A549 (cell line): Measurements from ENCODE around the gene RSPH9. TPM values are rescaled to one million over a fixed set of nuclear protein-coding genes. Genes with fewer than 3 reads are reported as not detected.
A peak's percentile ranks its signal among the peaks of the same experiment; 100 is the strongest.

ENCODE experiments used
- ATAC-seq, 2 experiments: fragments of 200-7000 bp in 1 of 2; fragments of >200 bp in 1 of 2; cut with Nextera tagmentation in 1 of 2; cut with Tn5 transposase in 1 of 2; 3 replicates each; pipeline versions ENCODE4 v1.8.0 to v1.9.1; 2018 to 2020; ENCODE audit warnings: mild to moderate bottlenecking in 1 of 2, moderate library complexity in 1 of 2
- CTCF ChIA-PET: fragments of 300-600 bp; sonication (Branson Sonifier 250); formaldehyde crosslinking; extraction: SDS; loops from one replicate; lab custom pipeline; 2021; ENCODE audit warnings: antibody characterized with exemption, inconsistent platforms; lab: Yijun Ruan, JAX
- POLR2A ChIA-PET: fragments of 350-600 bp; formaldehyde crosslinking; extraction: SDS; loops from one replicate; lab custom pipeline; 2021; ENCODE audit warnings: antibody characterized with exemption, inconsistent platforms; lab: Yijun Ruan, JAX
- DNase-seq, 2 experiments: peaks; one replicate each; pipeline versions ENCODE4 v3.0.0 to v3.0.0-alpha.2; 2011 to 2016; ENCODE audit warnings: low read depth in 1 of 2, low spot score in 1 of 2
- FAIRE-seq: peaks from 2 replicates; lab custom pipeline; 2011; peaks lifted over from hg19 to GRCh38; lab: Jason Lieb, UNC
- H3K27ac ChIP-seq, 2 experiments: fragments of >200 bp; sonication (Bioruptor Twin); formaldehyde crosslinking; 3 replicates each; pipeline ENCODE4 v1.5.1; 2016 to 2017
- H3K4me1 ChIP-seq: fragments of >200 bp; sonication (Bioruptor Twin); formaldehyde crosslinking; 3 replicates; pipeline ENCODE4 v1.6.1; 2016
- H3K4me2 ChIP-seq: fragments of >200 bp; sonication (Bioruptor Twin); formaldehyde crosslinking; 3 replicates; pipeline ENCODE4 v1.6.1; 2016
- H3K4me3 ChIP-seq: fragments of >200 bp; sonication (Bioruptor Twin); formaldehyde crosslinking; 3 replicates; pipeline ENCODE4 v1.5.1; 2016
- H3K9me3 ChIP-seq: fragments of >200 bp; sonication (Bioruptor Twin); formaldehyde crosslinking; 3 replicates; pipeline ENCODE4 v1.6.1; 2016
- BHLHE40 ChIP-seq: IDR thresholded peaks from 2 replicates; pipeline ENCODE4 v1.6.1; 2012; ENCODE audit warnings: low read depth, low read length, inconsistent platforms
- CEBPB ChIP-seq, 2 experiments: fragments of >200 bp in 1 of 2; sonication (Bioruptor Twin) in 1 of 2; formaldehyde crosslinking in 1 of 2; IDR thresholded peaks; 2 replicates each; pipeline ENCODE4 v1.6.1; 2012 to 2016
- ELK1 ChIP-seq: fragments of 150-350 bp; IDR thresholded peaks from 2 replicates; pipeline ENCODE4 v1.6.1; 2014; ENCODE audit warnings: low read depth, mild to moderate bottlenecking, low read length
- HDAC2 ChIP-seq: fragments of 200-600 bp; sonication (generic); IDR thresholded peaks from 2 replicates; pipeline ENCODE4 v1.6.1; 2016
- HOXA7 ChIP-seq: fragments of 250-450 bp; sonication (Bioruptor Pico); IDR thresholded peaks from 2 replicates; pipeline ENCODE4 v1.5.0; 2020; ENCODE audit warnings: mild to moderate bottlenecking, moderate library complexity
- MAFK ChIP-seq: fragments of 450-650 bp; IDR thresholded peaks from 2 replicates; pipeline ENCODE4 v1.6.1; 2014; ENCODE audit not compliant: partially characterized antibody
- MAZ ChIP-seq: fragments of 150-350 bp; IDR thresholded peaks from 2 replicates; pipeline ENCODE4 v1.6.1; 2014; ENCODE audit warnings: antibody characterized with exemption, low read depth, low read length, borderline replicate concordance
- PBX3 ChIP-seq: IDR thresholded peaks from 2 replicates; pipeline ENCODE4 v1.6.1; 2012
- POLR2AphosphoS2 ChIP-seq: conservative IDR thresholded peaks from 2 replicates; pipeline ENCODE4 v1.6.1; 2012; ENCODE audit warnings: low read length, improper control_type of control experiment, inconsistent platforms
- RFX5 ChIP-seq: fragments of 450-650 bp; IDR thresholded peaks from 2 replicates; pipeline ENCODE4 v1.7.1; 2014; ENCODE audit warnings: antibody characterized with exemption, mild to moderate bottlenecking, moderate library complexity
- TP53 ChIP-seq: fragments of 250-450 bp; sonication (Bioruptor Pico); IDR thresholded peaks from 2 replicates; pipeline ENCODE4 v1.5.0; 2021; ENCODE audit warnings: mild to moderate bottlenecking, moderate library complexity
- ZNF302 ChIP-seq: fragments of 250-450 bp; sonication (Bioruptor Pico); IDR thresholded peaks from 2 replicates; pipeline ENCODE4 v1.9.0; 2021; ENCODE audit warnings: inconsistent platforms, mild to moderate bottlenecking, moderate library complexity
- ZSCAN20 ChIP-seq: fragments of 250-450 bp; sonication (Bioruptor Pico); IDR thresholded peaks from 2 replicates; pipeline ENCODE4 v1.8.0; 2022; ENCODE audit warnings: mild to moderate bottlenecking, moderate library complexity
- WGBS: methylation state at CpG from one replicate; pipeline ENCODE4 v1.1.6; 2017; ENCODE audit errors: missing lambda C conversion rate; 5-methylcytosine and 5-hydroxymethylcytosine counted together
- polyA plus RNA-seq, 4 experiments: library from polyadenylated mRNA; depleted of rRNA in 3 of 4; stranded (reverse); fragments of >200 nt; fragmentation: RNase III in 1 of 4; extraction: RNeasy Plus Mini Kit Qiagen cat#74134 plus additional on column Dnase treatment in 1 of 4; gene quantifications; 2 replicates in 3 of 4; 3 replicates in 1 of 4; pipeline ENCODE4 v1.2.3, GENCODE V29; 2011 to 2017
- TF ChIP-seq, protein P1 (sequence below): fragments of 250-450 bp; sonication (Bioruptor Pico); IDR thresholded peaks from 2 replicates; pipeline ENCODE4 v1.5.0; 2021; ENCODE audit warnings: mild to moderate bottlenecking, moderate library complexity, borderline replicate concordance

Gene RSPH9
- polyA plus RNA-seq, 2 of the 4 experiments (the other 2 are of a cell fraction) = 0.14 to 0.18 TPM

GRCh38 chr6:43669050-43669921 is 24.4 kb downstream of the RSPH9 start (continued):
- TF ChIP-seq PBX3 (no peak), POLR2AphosphoS2 (no peak)

DNA sequence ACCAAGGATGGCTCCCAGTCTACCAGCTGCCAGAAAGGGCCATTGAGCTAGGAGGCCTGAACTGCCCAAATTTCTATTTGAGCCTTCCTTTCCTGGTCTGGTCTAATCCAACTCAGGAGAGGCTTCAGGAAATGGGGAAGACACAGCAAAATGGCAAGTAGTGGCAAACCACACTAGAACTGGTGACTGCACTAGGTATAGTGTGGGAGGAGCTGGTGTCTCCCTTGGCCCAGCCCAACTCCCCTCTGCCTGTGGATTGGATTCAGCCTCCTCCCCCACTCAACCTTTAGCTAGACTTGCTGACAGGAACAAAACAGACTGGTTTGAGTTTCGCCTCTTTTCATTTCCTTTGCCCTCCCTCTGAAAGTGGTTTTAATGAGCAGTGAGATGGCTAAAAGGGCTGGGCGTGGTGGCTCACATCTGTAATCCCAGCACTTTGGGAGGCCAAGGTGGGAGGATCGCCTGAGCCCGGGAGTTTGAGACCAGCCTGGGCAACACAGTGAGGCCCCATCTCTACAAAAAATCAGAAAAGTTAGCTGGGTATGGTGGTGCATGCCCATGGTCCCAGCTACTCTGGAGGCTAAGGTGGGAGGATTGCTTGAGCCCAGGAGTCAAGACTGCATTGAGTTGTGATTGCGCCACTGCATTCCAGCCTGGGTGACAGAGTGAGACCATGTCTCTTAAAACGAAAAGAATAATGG is 25.2 kb downstream of the RSPH9 start:
- Histone ChIP-seq H3K4me1 (peaks cover 14% of the 10 kb centered on the region; the same call in 2 of the 3 replicates), H3K4me2 (no peak overlapping the region), H3K4me3 (no peak overlapping the region), H3K9me3 (no peaks in the 10 kb centered on the region), H3K27ac (no peak overlapping the region)
- 87% methylated on average over 6 of the region's 6 CpGs for WGBS
- TF ChIP-seq BHLHE40 = no peak
- TF ChIP-seq HDAC2 = no peak
- TF ChIP-seq CEBPB (IDR thresholded peaks at IDR 0.05) = 0 out of 4 replicates have a peak, but pooled peaks of 1 of the 2 experiments have one; percentile 4
- ChIA-PET POLR2A (no interaction called here), CTCF (interaction anchor here (0.8 to 11.5 kb wide), 8 partner anchors 15 to 410 kb away, joined by 3 to 72 read pairs (median 6); partner anchors contain the start of genes MRPS18A and VEGFA)
- ATAC-seq (no peak), FAIRE-seq (no peak), DNase-seq (no peak)

- no peaks in the 10 kb centered on the region for H3K9me3 ChIP-seq
- no peak overlapping the region for H3K4me3 ChIP-seq
- DNase-seq (no peak), FAIRE-seq (no peak), ATAC-seq (no peak)
- ChIA-PET CTCF (interaction anchor here (1.2 to 11.5 kb wide), 6 partner anchors 54 to 409 kb away, joined by 3 to 72 read pairs (median 16); partner anchors contain the start of gene VEGFA), POLR2A (no interaction called here)
- 99% methylated on average over 6 of the region's 6 CpGs for WGBS
- H3K27ac ChIP-seq = no peak overlapping the region
- no peak overlapping the region for H3K4me2 ChIP-seq
- TF ChIP-seq PBX3 (no peak), ZNF302 (no peak), MAFK (no peak), MAZ (no peak), TP53 (no peak)
- H3K4me1 ChIP-seq = peaks cover 14% of the 10 kb centered on the region; the same call in 2 of the 3 replicates
Observed at GRCh38 chr6:43670623-43670986, 25.8 kb downstream of the RSPH9 start.

DNA sequence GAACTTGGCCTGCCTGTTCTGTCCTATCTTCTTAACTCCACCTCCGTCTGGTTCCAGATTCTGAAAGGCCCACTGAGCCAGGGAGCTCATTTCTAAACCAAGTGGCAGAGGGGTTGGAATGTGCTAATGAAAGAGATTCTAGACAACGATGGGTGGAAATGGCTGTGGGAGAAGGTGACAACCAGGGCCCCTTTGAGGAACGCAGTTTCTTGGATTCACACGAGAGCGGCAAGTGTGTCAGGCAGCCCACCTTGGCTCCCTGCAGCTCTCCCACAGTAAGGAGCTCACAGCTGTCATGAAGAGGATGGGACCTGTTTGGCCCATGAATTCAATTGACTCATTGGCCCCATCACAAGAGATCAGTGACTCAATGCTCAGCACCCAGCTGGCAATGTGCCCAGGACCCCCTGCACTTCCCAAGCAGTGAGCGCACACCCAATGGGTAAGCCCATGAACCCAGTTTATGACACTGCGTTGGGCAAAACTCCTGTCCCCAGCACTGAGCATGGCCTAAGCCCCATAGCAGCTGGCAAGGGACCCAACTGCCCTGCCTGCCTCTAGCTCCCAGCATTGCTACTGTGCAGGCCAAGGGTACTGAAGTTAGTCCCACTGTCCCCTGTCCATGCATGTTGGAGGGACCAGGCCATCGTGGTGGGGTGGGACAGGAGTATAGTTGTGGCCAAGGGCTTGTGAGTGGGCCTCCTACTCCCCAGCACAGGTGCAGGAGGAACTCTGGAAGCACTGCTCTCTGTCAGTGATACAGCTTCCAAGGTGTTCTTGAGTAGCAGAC is 26.4 kb downstream of the RSPH9 start:
- no peak for FAIRE-seq
- H3K4me3 ChIP-seq = no peak overlapping the region
- H3K4me2 ChIP-seq = no peak overlapping the region
- H3K9me3 ChIP-seq = no peaks in the 10 kb centered on the region
- H3K4me1 ChIP-seq = peaks cover 14% of the 10 kb centered on the region; the same call in 2 of the 3 replicates
- TF ChIP-seq ZSCAN20 (CRISPR knock-in tag) = no peak
- no peak for TF ChIP-seq BHLHE40
- TF ChIP-seq, protein P1, sequence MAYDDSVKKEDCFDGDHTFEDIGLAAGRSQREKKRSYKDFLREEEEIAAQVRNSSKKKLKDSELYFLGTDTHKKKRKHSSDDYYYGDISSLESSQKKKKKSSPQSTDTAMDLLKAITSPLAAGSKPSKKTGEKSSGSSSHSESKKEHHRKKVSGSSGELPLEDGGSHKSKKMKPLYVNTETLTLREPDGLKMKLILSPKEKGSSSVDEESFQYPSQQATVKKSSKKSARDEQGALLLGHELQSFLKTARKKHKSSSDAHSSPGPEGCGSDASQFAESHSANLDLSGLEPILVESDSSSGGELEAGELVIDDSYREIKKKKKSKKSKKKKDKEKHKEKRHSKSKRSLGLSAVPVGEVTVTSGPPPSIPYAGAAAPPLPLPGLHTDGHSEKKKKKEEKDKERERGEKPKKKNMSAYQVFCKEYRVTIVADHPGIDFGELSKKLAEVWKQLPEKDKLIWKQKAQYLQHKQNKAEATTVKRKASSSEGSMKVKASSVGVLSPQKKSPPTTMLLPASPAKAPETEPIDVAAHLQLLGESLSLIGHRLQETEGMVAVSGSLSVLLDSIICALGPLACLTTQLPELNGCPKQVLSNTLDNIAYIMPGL (CRISPR knock-in tag) = no peak
- TF ChIP-seq CEBPB (IDR thresholded peaks at IDR 0.05) = no peak
- TF ChIP-seq RFX5 = no peak
- TF ChIP-seq HOXA7 = no peak
- TF ChIP-seq ELK1 = no peak
- ATAC-seq = no peak
- no peak overlapping the region for H3K27ac ChIP-seq
- CTCF ChIA-PET = interaction anchor here (1.2 to 11.5 kb wide), 6 partner anchors 53 to 409 kb away, joined by 3 to 72 read pairs (median 16); partner anchors contain the start of gene VEGFA
- WGBS = 93% methylated on average over 5 of the region's 8 CpGs
- DNase-seq = no peak
- POLR2A ChIA-PET = no interaction called here
